Fibroblast of skin of left quadriceps (primary cell): Measurements from ENCODE around the gene RAP1A.

ENCODE experiments used
- DNase-seq, 2 experiments: peaks; one replicate each; pipeline ENCODE4 v3.0.0-alpha.2; 2013; ENCODE audit warnings: low read depth in 2 of 2

Gene RAP1A

DNA sequence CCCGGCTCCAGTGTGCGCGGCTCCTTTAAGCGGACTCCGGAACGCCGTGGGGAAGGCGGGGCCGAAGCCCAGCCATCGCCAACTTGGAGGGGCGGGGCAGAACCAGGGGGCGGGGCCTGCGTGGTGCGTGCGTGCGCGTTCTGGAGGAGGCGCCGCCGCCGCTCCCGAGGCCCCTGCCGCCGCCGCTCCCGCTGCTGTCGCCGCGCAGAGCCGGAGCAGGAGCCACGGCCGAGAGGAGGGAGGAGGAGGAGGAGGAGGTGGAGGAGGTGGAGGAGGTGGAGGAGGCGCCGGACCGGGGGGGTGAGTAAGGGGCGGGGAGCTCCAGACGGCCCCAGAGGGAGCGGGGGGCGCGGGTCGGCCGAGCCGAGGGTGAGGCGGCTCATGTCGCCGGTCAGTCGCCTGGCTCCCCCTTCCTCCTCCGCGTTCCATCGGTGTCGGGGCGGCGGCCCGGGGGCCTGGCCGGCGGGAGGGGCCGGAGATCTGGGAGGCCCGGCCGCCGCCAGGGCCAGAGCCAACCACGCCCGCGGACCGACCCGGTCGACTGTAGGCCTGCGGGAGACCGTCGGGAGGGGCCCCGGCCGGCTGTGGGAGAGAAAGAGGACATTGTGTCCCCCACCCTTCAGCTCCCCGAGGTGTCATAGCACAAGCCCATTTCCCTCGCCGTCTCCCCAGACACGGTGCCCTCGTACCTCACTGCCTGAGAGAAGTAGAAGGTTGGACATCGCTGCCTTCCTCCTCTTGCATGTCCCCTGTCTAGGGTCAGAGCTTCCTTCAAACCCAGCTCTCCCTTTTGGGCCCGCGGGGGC, at the start of gene RAP1A:
TSS of gene RAP1A (plus strand) at position 155 of the 806 bp plus-strand sequence. CDS start 71,572 bp downstream, outside the sequence.
- DNase-seq: peak; percentile 81 to 82

DNA sequence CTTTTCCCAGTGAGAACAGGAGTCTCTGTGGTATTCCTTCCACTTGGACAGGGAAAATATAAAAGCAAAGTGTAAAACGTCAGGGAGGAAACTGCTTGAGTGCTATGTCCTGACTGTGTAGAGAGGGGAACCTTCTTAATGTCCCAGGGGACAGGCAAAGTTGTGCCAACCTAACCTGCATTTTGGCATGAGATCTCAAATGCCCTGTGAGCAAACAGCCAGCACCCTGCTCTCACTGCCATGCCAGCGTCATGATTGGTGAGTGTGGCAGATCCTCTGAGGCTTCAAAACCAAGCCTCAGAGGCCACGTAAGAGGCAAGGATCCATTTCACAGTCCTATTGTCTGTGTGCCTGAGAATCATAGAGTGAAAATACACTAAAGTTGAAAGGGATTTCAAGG, 49.7 kb upstream of the RAP1A start:
- no peak for DNase-seq

DNA sequence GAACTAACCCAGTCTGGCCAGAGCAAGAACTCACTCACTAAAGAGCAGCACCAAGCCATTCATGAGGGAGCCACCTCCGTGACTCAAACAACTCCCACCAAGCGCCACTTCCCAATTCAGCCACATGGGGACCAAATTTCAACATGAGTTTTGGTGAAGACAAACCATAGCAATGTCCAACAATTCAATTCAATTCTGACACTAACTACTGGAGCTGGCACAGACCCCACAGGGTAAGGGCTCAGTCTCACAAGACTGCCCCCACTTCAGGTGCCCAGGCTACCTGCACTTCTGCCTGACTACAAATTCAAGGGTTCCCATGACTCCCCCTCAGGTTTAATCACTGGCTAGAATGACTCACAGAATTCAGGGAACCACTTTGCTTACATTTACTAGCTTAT, 48.8 kb upstream of the RAP1A start:
- DNase-seq: no peak

DNA sequence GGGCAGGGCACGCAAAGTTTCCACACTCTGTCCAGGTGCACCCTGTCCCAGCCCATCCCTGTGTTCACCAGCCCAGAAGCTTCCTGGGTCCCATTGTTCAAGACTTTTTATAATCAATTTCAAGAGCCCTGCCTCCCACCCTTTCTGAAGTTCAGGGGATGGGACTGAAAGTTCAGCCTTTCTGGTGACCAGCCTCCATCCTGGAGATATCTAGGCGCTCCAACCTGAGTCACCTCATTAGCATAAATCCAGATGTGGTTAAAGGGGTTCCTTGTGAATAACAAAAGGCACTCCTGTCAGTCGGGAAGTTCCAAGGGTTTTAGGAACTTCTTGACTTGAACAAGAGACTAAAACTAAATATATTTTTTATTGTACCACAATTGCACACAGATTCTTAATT, 48.4 kb upstream of the RAP1A start:
- DNase-seq: no peak

DNA sequence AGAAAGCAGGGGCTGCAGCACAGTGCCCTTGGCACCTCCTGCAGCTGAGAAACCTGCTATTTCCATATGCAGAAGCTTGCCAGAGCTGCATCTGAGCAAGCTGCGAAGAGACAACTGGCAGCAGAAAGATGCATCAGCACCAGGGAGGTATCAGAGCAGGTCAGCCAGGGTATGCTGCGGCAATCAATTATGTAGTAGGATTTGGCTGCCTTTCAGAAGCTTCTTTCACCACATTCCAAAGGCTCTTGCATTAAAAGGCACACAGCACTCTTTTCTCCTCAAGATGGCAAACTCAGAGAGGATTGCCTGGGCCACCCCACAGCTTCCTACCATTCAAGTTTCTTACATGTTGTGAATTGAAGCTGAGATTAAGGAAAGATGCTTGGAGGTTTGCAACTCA, 47.6 kb upstream of the RAP1A start:
- DNase-seq: peak; percentile 72

DNA sequence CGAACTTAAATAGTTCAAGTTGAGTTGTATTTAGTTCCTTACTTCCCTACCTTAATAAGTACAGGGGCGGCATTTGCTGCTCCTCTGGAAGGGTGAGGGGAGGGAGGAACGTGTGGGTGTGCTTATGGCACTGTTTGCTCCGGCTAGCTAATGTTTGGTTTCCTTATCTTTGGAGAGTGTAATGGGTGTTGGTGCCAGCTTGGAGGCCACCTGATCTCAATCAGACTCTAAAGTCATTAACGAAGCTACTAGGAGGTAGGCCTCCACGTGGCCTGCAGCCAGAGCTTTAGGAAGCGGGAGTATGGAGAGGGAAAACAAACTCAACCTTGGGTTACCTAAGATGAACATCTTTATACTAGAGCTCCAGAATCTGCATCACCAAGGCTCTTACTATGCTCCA, 43.0 kb upstream of the RAP1A start:
- DNase-seq: no peak

DNA sequence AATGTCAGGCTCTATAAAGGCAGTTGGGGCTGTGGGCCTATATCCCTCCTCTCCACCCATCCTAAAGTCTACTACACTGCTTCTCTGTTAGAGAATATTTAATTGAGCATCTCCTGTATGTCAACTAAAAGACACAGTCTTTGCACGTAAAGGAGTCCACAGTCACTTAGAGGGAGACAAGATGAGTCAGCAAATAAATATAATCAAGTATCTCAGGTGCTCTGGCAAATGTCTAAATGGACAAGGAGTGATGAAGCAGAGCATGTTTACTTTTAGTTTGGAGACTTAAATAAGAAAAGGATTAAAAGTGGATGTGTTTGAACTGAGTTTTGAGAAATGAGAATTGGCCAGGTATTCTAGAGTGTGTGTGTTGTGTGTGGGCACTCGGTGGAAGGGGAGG, 41.8 kb upstream of the RAP1A start:
- no peak for DNase-seq

DNA sequence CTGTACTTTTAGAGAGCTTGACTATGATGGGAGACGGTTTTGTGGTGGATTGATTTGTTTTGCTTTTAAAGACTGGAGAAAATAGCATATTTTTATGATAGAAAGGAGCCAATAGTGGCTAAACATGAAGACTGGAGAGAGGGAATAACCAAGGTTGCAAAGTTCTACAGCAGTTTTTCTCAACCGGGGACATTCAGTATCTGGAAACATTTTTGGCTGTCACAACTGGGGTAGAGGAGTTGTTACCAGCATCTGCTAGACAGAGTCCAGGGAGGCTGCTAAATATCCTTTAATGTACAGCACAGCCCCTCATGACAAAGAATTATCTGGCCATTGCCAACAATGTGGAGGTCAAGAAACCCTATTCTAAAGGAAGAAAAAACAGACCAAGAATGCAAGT, 38.4 kb upstream of the RAP1A start:
- no peak for DNase-seq

DNA sequence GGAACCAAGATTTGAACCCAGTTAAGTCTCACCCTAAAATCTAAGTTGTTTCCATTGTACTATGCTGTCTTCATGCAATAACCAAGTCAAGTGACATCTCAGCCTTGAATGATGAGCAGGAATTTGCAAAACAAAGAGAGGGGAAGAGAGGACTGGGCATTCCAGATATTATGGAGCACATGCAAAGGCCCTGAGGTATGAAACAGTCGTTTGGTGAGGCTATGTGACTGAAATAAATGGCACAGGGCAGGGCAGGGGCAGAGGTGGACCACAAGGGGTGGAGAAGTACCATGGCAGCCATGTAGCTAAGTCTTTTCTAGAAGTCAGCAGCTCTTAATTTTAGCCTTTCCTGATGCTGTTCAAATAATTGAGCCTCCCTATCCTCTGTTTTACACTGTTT, 37.6 kb upstream of the RAP1A start:
- no peak for DNase-seq

DNA sequence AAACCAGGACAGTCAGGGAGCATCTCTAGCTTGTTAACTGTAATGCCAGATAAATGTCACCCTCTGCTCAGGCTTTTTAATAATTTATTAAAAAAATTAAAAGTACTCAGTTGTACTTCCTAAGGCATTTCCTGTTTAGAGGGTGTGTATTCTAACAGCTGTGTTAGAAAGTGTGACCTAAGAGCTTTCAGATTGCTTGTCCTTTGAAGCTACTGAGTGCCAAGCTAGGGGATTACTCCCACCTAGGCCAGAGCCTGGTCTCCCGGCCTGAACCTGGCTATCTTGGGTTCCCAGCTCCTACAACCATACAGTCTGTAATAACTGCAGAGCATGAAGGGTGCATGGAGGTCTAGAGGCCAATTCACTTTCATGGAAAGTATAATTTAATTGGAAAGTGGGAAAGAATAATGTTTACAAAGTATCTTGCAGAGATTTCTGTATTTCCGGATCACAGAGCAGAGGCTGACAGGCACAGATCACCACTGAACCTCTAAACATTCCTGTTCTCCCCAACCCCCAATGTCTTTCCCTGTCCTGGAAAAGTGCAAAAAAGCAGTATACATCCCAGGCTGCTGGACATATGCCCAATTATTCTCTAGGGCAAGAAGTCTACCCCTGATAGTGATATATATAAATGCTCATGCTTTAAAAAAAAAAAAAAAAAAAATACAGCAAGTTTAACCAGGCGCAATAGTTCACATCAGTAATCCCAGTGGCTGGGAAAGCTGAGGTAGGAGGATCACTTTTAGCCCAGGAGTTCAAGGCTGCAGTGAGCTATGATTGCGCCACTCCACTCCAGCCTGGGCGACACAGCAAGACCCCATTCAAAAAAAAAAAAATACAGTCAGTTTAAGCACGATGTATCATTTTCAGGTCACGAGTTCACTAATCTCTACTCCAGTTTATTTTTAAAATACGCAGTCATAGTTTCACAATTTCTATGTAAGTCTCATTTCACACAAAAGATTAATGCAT, 36.7 kb upstream of the RAP1A start:
- no peak for DNase-seq

DNA sequence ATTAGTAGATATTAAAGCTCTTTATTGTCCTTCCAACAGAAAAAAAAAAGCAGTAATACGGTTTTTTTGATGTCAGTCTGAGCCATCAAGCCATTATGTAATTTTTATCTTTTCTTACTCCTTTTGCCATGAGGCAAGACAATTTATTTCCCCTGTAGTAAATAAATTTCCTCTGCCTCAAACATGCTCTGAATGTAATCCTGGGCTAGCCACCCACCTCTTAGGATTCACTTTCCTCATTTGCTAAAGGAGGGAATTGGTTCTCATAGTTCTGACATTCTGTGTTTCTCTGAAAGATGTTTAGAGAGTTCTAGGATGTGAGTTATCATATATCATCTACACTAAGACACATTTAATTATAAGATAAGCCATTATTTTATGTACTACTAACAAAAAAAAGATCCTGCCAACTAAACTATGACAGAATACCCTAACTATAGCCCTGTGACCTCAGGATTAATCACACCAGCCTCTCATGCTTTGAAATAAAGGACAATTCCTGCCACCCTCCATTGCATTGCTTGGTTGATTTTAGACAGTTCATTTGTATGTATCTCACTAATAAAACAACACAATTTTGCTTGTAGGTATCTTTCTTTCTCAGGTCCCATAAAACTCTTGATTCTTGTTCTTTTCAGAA, 34.0 kb upstream of the RAP1A start:
- no peak for DNase-seq

DNA sequence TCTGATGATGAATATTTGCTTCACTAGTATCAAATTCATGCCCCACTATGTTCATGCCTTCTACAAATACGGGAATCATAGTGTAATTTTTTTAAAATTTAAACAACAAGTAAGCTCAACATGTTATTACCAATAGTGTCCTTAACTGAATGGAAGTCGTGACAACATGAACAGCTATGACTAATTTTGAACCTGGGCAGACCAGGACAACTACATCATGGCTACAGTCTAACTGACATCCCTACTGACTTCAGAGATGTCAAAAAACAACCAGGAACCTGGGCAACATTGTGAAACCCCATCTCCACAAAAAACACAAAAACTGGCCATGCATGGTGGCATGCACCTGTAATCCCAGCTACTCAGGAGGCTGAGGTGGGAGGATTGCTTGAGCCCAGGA, 33.5 kb upstream of the RAP1A start:
- DNase-seq: no peak

DNA sequence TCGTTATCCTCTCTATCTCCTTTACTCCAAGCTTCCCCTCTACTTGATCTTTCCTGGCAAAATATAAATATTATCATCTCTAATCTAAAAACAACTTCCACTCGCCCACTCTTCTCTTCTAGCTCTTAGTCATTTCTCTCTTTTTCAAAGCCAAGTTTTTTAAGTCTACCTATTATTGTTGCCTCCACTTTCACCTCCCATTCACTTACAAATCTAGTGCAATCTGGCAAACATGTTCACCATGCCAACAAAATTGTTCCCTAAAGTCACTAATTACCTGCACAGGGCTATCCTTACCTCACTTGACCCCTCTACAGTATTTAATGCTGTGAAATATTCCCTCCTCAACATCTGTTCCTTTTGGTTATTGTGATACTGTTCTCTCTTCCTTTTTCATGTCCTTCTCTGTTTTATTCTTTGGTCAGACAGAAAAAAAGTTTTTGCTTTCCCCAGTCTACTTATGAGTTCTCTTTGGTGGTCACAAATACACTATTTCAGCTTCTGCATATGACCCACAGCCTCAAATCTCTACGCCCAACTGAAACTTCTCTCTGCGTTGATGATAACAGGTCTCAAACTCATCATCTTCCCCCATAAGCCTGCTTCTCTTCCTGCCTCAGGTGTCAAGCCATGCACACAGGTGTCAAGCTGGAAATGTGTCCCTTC, 31.9 kb upstream of the RAP1A start:
- no peak for DNase-seq

DNA sequence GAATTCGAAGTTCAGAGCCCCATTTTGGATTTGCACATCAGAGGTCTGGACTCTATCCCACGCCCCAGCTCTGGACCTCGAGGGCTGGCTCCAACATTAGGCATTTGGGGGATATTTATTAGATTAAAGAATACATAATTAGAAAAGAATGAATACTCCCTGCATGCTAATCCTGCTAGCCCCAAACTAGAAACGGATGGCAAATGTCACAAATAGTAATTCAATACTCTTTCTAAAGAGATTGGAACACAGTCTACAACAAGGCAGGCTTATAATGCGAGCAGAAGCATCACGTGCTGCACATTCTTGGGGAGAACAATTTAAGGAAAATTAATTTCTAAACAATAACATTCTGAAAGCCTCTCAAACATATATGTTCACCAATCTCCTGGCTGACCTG, 27.7 kb upstream of the RAP1A start:
- no peak for DNase-seq

DNA sequence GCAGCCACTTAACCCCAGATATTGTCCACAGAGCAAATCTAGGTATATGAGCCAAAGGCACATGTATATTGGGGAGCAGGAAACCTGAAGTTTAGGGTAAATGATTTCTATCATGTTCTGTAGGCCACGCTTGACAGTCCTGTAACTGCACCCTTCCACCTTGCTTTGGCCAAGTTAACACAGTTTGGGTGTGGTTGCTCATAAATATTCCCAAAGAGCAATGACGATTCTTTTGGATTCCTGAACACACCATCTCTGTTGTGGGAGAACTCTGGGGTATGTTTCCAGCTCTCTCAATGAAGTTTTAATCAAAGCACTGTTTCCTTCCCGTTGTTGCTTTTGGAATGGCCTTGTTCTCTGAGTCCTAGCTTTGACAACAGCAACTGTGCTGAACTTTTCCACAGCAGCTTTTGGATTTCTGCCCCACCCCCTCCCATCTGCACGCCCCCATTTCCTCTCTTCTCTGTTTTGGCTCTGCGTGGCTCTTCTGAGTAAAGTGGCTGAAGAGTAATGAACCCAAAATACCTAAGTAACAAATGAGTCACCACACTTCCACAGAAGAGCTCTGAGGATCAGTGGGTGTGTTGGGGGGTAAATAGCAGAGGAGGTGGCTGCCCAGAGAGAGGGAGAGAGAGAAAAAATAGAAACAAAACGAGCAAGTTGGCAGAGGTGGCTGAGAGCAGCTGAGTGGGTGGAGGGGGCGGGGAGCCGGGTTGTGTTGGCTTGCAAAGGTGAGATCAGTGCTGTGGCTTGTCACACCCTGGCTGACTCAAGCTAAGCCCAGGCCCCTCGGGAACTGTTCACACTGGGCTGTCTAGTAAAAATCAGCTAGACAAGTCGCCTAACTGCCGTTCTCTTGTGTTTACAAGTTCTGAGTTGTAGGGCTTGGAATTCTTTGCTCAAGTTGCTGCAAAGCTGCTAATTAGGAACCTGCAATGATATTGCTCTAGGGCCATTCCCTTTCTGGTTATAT, 26.9 kb upstream of the RAP1A start:
- DNase-seq: peak; percentile 68 to 74

DNA sequence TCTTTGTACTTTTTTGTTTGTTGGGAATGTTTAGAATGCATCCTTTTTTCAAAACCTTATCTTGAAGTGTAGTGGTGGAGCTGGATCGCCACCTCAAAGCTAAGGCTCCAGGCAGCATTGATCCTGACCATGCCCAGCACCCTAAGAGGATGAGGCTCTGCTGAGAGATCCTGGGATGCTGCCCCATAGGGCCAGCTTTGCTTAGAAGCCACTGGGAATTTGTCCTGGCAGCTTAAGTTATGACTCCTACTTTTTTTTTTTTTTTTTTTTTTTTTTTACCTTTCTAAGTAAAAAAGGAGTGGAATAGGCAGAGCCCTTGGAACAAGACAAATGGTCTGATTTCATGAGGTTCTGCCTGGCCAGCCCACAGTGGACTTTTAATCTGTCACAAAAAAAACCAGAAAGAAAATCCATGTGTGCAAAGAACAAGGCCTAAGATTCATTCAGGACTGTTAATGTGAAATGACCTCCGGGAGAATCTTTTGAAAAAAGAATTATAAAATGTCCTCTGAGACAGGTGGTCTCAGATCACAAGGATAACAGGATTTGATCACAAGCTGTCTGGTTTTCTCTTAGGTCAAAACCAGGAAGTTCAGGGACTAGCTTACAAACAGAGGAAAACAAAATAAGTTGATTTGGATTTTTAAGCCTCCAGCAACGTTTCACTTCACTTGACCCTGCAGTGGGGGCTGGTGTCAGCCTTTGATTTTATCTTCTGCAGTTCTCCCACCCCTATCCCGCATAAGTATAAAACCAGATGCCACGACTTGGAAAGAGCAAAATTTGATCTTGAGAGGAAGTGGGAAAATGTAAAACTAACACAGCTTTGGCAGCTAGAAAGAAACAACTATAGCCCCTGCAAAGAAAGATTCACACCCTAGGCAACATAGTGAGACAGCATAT, 25.9 kb upstream of the RAP1A start:
- DNase-seq: no peak

DNA sequence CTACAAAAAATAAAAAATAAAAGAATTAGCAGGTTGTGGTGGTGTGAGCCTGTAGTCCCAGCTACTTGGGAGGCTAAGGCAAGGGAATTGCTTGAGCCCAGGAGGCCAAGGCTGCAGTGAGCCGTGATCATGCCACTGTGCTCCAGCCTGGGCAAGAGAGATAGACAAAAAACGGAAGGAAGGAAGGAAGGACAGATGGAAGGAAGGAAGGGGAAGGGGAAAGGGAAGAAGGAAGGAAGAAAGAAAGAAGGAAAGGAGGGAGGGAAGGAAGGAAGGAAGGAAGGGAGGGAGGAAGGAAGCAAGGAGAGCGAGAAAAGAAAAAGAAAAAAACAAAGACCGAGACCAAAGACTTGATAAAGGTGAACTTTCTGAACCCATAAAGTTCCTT, 25.3 kb upstream of the RAP1A start:
- no peak for DNase-seq

DNA sequence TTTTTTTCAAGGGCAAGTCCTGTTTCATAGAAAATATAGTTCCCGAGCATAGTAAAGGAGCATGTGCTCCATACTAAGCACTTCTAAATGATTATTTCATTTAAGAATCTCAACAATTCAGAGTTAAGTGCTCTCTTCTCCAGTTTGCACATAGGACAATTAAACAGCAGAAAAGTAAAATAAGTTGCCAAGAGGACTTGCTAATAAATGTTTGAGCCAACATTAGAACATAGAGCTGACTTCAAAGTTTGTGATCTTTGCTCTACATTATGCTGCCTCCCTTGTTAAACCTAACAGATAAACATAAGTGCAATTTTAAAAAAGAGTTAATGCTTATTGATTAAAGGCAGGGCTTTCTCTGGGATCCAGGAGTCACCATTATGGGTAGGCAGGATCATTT, 23.8 kb upstream of the RAP1A start:
- no peak for DNase-seq

DNA sequence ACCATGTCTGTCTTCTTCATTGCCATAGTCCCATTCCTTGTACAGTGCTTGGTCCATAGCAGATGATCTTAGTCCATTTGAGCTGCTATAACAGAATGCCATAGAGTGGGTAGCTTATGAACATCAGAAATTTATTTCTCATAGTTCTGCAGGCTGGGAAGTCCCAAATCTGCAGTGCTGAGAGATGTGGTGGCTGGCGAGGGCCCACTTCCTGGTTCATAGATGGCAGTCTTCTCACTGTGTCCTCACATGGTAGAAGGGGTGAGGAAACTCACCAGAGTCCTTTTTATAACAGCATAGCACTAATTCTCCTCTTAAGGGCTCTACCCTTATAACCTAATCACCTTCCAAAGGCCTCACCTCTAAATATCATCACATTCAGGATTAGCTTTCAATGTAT, 23.1 kb upstream of the RAP1A start:
- DNase-seq: no peak

DNA sequence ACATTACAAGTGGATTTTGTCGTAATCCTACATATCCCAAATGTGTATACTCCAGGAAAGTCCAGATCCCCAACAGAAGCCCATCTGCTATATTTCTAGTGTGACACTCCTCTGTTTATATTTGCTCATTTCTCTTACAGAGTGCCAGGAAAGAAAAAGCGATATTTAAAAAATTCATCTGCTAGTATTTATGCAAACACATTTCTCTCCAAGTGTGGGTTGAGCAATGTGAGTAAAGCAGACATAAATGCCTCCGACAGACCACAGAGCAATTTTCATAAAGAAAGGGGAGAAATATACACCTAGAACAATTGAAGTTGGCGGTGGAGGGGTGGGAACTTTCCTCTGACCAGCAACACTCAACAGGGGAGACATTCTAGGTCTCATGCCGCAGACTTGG, 22.2 kb upstream of the RAP1A start:
- peak in 1 of 2 experiments; percentile 29 for DNase-seq
